Activated CD4-positive, alpha-beta T cell treated with anti-CD3 and anti-CD28 coated beads, Interleukin-2, amount 50 U/mL, for 1 hour (primary cell): ENCODE measurements around the gene RIPK4.
"Not testable (repeated sequence)": the region's sequence is repeated elsewhere in the genome, so short reads cannot be mapped to it uniquely, and the experiment has no call there.

ENCODE experiments used
- DNase-seq: peaks from one replicate; pipeline ENCODE4 v3.0.0-alpha.2; 2020

RIPK4 gene

GRCh38 chr21:41733951-41734689 lies 32.7 kb downstream of the RIPK4 start:
- no peak for DNase-seq

- no peak for DNase-seq
Observed at GRCh38 chr21:41731081-41731480, 35.8 kb downstream of the RIPK4 start.

- DNase-seq: no peak
Observed at GRCh38 chr21:41730367-41730765, 36.5 kb downstream of the RIPK4 start.

GRCh38 chr21:41729701-41730366 lies 37.0 kb downstream of the RIPK4 start:
- DNase-seq: no peak

- no peak for DNase-seq
Observed at GRCh38 chr21:41727784-41728763, 38.8 kb downstream of the RIPK4 start.

GRCh38 chr21:41726970-41727783 lies 39.7 kb downstream of the RIPK4 start:
- no peak for DNase-seq

- no peak for DNase-seq
Observed at GRCh38 chr21:41726630-41726969, 40.3 kb downstream of the RIPK4 start.

- DNase-seq: no peak
Observed at GRCh38 chr21:41726058-41726558, 40.7 kb downstream of the RIPK4 start.

- DNase-seq: no peak
Observed at GRCh38 chr21:41725421-41726031, 41.3 kb downstream of the RIPK4 start.

- DNase-seq: not testable (repeated sequence)
Observed at GRCh38 chr21:41723835-41724234, 43.0 kb downstream of the RIPK4 start.

GRCh38 chr21:41722052-41723018 lies 44.5 kb downstream of the RIPK4 start:
- no peak for DNase-seq

- no peak for DNase-seq
Observed at GRCh38 chr21:41720250-41720649, 46.6 kb downstream of the RIPK4 start.

GRCh38 chr21:41719691-41720090 lies 47.2 kb downstream of the RIPK4 start:
- DNase-seq: no peak

GRCh38 chr21:41717573-41718330 lies 49.1 kb downstream of the RIPK4 start:
- DNase-seq: no peak

- no peak for DNase-seq
Observed at GRCh38 chr21:41716751-41717150, 50.1 kb downstream of the RIPK4 start.

GRCh38 chr21:41715649-41716281 lies 51.1 kb downstream of the RIPK4 start:
- no peak for DNase-seq

GRCh38 chr21:41714299-41714865 lies 52.5 kb downstream of the RIPK4 start:
- not testable (repeated sequence) for DNase-seq

- DNase-seq: no peak
Observed at GRCh38 chr21:41713495-41714281, 53.2 kb downstream of the RIPK4 start.
